Progenitor cell of endocrine pancreas (in vitro differentiated cells): ENCODE measurements around the gene PPM1A. TPM values are rescaled to one million over a fixed set of nuclear protein-coding genes. Genes with fewer than 3 reads are reported as not detected.
A peak's percentile ranks its signal among the peaks of the same experiment; 100 is the strongest.

Source experiments
- DNase-seq: peaks from one replicate; pipeline ENCODE4 v3.0.0; 2021; ENCODE audit warnings: low spot score; ENCODE audit not compliant: unreplicated experiment
- H3K27ac Mint-ChIP-seq: 2 replicates; pipeline ENCODE4 v1.8.0; 2021; ENCODE audit warnings: mild to moderate bottlenecking, moderate library complexity, mixed read lengths
- H3K27me3 Mint-ChIP-seq: 2 replicates; pipeline ENCODE4 v1.8.0; 2021; ENCODE audit warnings: mixed read lengths
- H3K36me3 Mint-ChIP-seq: 2 replicates; pipeline ENCODE4 v1.8.0; 2022; ENCODE audit warnings: mixed read lengths; ENCODE audit not compliant: insufficient read depth
- H3K4me1 Mint-ChIP-seq: 2 replicates; pipeline ENCODE4 v1.8.0; 2021; ENCODE audit warnings: low read depth, mixed read lengths
- H3K4me3 Mint-ChIP-seq: 2 replicates; pipeline ENCODE4 v1.8.0; 2021; ENCODE audit warnings: low read depth, mild to moderate bottlenecking, moderate library complexity, mixed read lengths
- H3K9me3 Mint-ChIP-seq: 2 replicates; pipeline ENCODE4 v1.8.0; 2021; ENCODE audit warnings: low read depth, mixed read lengths
- total RNA-seq: library from RNA; stranded (reverse); gene quantifications from 2 replicates; pipeline ENCODE4 v1.2.1, GENCODE V29; 2021
- TF ChIP-seq, protein P1 (sequence below): fragments of 200-600 bp; sonication (generic); IDR thresholded peaks from one replicate; pipeline ENCODE4 v1.5.0; 2021; ENCODE audit warnings: antibody characterized with exemption, mild to moderate bottlenecking; ENCODE audit not compliant: unreplicated experiment

The PPM1A gene
- total RNA-seq, 1 donor from 2014 or later: 43.1 TPM

DNA sequence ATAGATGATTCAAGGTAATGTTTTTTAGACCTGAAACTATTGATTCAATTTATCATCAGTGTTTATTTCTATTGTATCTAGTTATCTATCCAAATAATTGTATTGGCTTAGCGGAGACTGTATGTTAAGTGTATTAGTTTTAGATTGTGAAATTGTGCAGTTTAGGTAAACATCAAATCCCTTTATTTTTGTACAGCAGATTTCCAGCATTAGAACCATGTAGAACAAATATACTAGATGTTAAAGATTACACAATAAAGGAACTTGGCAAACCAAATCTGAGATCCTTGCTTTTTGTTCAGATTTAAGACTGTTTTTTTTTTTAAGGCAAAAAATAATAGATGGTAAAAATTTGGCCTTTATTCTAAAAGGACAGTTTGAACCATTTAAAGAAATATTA lies 39.3 kb downstream of the PPM1A start:
- Mint-ChIP-seq H3K9me3 (no peaks in the 10 kb centered on the region), H3K4me1 (peaks cover 7% of the 10 kb centered on the region)

DNA sequence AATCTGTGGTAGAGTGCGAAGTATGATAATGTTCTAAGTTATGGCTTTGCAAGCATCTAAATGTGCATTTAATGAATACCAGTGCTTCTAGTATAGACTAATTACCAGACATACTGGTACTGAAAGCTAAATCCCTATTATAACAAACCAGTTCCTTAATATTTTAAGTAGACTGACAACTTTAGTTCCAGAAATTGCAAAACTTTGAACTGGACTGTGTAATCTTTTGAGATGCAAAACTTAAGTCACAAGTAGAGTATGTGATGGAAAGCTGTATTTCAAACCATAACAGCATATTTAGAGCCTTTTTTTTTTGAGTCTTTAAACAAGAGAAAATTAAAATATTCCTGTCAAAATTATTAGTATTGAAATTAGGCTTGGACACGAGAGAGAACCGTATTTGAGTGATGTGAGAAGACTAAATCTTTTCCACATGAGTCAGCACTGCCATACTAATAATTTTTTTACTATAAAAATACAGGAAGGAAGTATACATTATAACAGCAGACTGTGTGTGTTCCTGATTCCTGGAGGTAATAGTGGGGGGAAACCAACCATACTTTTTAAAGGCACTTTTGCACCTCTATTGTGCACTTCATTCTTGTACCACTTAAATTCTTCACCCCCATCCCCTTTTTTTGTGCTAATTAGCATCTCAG lies 45.5 kb downstream of the PPM1A start:
- Mint-ChIP-seq H3K4me1 (no peaks in the 10 kb centered on the region), H3K27me3 (no peaks in the 10 kb centered on the region), H3K27ac (no peak overlapping the region), H3K36me3 (peaks cover 11% of the 10 kb centered on the region), H3K9me3 (no peaks in the 10 kb centered on the region), H3K4me3 (no peak overlapping the region)
- no peak for DNase-seq
- TF ChIP-seq, protein P1, sequence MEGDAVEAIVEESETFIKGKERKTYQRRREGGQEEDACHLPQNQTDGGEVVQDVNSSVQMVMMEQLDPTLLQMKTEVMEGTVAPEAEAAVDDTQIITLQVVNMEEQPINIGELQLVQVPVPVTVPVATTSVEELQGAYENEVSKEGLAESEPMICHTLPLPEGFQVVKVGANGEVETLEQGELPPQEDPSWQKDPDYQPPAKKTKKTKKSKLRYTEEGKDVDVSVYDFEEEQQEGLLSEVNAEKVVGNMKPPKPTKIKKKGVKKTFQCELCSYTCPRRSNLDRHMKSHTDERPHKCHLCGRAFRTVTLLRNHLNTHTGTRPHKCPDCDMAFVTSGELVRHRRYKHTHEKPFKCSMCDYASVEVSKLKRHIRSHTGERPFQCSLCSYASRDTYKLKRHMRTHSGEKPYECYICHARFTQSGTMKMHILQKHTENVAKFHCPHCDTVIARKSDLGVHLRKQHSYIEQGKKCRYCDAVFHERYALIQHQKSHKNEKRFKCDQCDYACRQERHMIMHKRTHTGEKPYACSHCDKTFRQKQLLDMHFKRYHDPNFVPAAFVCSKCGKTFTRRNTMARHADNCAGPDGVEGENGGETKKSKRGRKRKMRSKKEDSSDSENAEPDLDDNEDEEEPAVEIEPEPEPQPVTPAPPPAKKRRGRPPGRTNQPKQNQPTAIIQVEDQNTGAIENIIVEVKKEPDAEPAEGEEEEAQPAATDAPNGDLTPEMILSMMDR: no peak

More for the DNA sequence above, 39.3 kb downstream of the PPM1A start:
- TF ChIP-seq, protein P1: no peak
- DNase-seq: no peak
- no peaks in the 10 kb centered on the region for H3K27me3 Mint-ChIP-seq
- H3K4me3 Mint-ChIP-seq: no peak overlapping the region
- H3K27ac Mint-ChIP-seq: no peak overlapping the region
- peaks cover 23% of the 10 kb centered on the region for H3K36me3 Mint-ChIP-seq

DNA sequence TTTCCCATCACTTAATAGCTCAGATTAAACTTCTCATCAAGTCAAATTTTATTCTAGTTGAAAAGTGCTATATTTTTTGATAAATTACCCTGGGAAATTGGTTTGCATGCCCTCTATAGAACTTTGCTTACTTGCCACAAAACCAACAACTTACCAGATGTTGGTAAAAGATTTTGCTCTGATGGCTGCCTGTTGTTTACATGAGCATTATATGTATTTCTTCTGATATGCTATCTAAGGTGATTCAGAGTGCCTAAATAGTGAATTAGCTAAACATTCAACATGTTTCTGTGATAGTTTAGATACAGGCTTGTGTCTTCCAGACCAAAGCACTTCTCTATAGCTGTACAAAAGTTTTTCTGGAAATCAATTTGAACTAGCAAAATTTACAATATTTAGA lies 51.0 kb downstream of the PPM1A start:
- no peak for DNase-seq
- H3K4me3 Mint-ChIP-seq: no peak overlapping the region
- H3K27ac Mint-ChIP-seq: no peak overlapping the region
- no peaks in the 10 kb centered on the region for H3K27me3 Mint-ChIP-seq
- TF ChIP-seq, protein P1: no peak
- peaks cover 20% of the 10 kb centered on the region for H3K4me1 Mint-ChIP-seq
- no peaks in the 10 kb centered on the region for H3K9me3 Mint-ChIP-seq
- no peaks in the 10 kb centered on the region for H3K36me3 Mint-ChIP-seq

DNA sequence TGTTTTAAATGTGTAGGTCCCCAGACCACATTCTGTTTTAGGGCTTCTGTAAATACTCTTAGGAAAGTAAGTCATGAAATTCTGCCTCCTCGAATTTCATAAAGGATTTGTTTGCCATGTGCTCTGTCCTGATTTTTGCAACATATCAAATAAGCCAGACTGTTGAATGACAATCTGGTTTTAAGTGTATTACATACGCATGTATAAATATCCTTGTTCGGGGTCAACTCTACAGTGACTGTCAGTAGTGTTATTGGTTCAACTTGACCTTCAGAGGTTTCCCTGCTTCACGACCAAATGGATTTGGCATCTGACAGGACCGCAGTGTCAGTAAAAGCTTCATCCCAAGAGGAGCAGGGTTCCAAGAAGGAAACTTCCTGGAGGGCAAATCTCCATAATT lies 52.7 kb downstream of the PPM1A start:
- H3K27me3 Mint-ChIP-seq: no peaks in the 10 kb centered on the region
- no peak for DNase-seq

DNA sequence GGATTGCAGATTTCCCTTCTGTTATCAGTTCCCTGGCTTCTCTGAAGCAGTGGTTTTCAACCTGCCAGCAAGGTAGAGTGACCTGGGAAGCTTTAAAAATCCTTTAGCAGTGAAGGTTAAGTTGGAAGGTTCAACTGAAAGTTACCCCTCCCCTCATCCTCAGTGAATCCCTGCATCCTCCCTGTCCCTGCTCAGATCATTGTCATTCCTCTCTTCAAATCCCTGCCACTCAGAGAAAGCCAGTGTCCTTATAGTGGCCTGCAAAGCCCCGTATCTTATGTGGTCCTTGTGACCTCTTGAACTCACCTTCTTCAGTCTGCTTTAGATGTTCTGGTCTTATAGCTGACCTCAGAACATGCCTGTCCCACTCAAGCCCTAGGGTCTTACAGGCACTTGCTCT lies 53.6 kb downstream of the PPM1A start:
- Mint-ChIP-seq H3K4me1 (peaks cover 22% of the 10 kb centered on the region), H3K27me3 (no peaks in the 10 kb centered on the region), H3K4me3 (no peak overlapping the region), H3K36me3 (no peaks in the 10 kb centered on the region), H3K27ac (peak overlapping the region; percentile 21), H3K9me3 (no peaks in the 10 kb centered on the region)
- TF ChIP-seq, protein P1: no peak
- DNase-seq: no peak

More for the DNA sequence above, 52.7 kb downstream of the PPM1A start:
- TF ChIP-seq, protein P1: no peak
- no peak overlapping the region for H3K4me3 Mint-ChIP-seq
- H3K36me3 Mint-ChIP-seq: no peaks in the 10 kb centered on the region
- peaks cover 22% of the 10 kb centered on the region for H3K4me1 Mint-ChIP-seq
- H3K9me3 Mint-ChIP-seq: no peaks in the 10 kb centered on the region
- no peak overlapping the region for H3K27ac Mint-ChIP-seq
